NCI-H128 (cell line): Measurements from ENCODE around the gene VIM.
"Not testable (repeated sequence)": the region's sequence is repeated elsewhere in the genome, so short reads cannot be mapped to it uniquely, and the experiment has no call there.

Experiments used
- DNase-seq: peaks from one replicate; lab custom pipeline; 2025; ENCODE audit not compliant: unreplicated experiment; lab: John Stamatoyannopoulos, UW

VIM gene

GRCh38 chr10:17256051-17256450 is 28.0 kb downstream of the VIM start:
- no peak for DNase-seq

DNA sequence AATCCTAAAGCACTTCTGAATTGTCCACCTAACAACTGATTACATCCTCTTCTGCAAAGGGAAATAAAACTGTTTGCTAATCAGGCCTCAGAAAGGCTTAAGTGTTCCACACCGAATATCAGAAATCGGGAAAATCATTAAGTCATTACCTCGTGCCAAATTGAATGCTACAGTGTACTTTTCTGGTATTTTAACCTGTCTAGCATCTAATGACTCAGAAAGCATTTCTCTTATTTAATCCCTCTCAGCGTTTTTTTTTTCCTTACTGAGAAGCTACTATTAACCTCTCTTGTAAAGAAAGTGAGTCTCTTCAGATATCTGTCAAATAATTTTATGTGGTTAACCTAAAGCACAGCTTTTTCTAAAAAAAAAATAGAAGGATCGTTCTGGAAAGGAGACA is 28.6 kb downstream of the VIM start:
- no peak for DNase-seq

- peak; percentile 15 for DNase-seq
These were observed 29.7 kb downstream of the VIM start for GRCh38 chr10:17257466-17258321.

DNA sequence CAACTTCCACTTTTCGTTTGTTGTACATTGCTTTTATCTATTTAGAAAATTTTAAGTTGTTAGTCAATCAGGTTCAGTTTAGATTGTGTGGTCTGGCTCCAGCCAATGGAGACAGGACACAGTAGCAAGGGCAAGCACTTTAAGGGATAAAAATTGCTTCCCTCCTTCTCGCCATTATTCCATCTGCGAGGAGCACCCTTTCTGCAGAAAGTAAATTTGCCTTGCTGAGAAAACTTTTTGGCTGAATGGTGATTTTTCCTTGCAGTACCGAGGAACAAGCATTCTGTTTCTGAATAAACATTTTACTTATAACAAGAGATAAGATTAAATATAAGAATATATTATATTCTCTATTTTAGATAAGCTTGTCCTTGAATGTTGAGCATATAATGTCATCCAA is 34.5 kb downstream of the VIM start:
- DNase-seq, result no peak

- DNase-seq, result no peak
These were observed 35.5 kb downstream of the VIM start for GRCh38 chr10:17263580-17263979.

DNA sequence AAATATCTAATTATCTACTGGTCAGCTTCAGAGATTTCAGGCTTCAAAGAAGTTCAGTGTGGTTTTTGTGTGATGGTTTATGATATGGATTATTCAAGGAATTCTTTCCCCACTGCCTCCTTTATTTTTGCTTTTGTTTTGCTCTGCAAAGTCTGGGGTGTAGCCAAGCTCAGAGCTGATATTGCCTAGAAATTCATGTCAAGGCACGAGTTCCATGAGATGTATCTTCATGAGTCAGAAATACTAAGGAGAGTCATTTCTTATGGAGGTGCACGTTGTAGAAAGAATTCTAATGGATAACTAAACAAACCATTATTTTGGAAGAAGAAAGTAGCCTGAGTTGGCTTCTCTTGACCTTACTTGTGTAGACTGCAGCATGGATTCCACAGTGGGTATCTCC is 37.4 kb downstream of the VIM start:
- DNase-seq, result no peak

- not testable (repeated sequence) for DNase-seq
These were observed 38.5 kb downstream of the VIM start for GRCh38 chr10:17266549-17266948.

GRCh38 chr10:17272648-17273047 is 44.6 kb downstream of the VIM start:
- DNase-seq, result no peak

DNA sequence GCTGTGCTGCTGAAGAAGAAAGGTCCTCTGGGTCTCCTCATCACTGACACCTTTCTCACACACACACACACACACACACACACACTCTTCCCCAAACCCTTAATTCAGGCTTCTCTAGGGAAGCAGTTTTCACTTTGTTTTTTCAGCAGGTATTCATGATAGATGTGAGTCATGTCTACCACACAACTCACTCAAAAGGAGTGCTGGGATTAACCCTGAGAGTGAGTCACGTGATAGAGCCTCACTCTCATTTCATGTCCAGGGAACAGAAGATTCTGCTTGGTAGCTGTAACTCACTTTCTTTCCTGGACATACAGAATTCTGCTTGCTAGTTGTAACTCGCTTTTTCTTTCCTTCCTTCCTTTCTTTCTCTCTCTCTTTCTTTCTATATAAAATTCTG is 45.4 kb downstream of the VIM start:
- no peak for DNase-seq

GRCh38 chr10:17276756-17277424 is 48.8 kb downstream of the VIM start:
- DNase-seq, result no peak

DNA sequence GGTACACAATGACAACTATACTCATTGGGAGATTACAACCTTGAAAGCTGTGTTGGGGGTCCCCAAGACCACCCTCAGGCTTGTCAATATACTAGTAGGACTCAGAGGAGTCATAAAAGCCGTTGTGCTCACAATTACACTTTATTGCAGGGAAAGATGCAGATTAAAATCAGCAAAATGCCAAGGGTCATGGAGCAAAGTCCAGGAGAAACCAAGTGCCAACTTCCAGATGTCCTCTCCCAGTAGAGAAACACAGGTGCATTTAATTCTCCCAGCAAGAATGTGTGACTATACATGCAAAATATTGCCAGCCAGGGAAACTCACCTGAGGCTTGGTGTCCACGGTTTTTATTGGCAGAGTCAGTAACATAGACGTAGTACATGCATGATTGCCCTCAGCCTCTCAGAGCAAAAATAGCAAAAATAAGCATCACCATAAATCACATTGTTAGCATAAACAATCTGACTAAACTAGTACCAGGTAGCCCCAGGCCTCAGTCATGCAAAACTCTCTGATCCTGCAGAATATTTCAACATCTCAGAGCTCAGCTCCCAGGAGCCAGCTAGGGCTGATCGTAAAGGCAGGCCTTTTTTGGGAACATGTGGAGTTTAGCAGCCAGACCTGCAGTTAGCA is 50.7 kb downstream of the VIM start:
- DNase-seq, result no peak

DNA sequence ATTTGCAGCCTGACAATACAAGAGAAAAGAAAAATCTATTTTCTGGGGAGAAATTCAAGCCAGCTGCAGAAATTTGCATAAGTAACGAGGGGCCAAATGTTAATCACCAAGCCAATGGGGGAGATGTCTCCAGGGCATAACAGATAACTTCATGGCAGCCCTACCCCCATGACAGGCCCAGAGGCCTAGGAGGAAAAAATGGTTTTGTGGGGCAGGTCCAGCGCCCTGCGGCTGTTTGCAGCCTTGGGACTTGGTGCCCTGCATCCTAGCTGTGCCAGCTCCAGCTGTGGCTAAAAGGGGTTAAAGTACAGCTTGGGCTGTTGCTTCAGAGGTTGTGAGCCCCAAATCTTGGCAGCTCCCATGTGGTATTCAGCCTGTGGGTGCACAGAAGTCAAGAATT is 54.3 kb downstream of the VIM start:
- DNase-seq, result no peak

DNA sequence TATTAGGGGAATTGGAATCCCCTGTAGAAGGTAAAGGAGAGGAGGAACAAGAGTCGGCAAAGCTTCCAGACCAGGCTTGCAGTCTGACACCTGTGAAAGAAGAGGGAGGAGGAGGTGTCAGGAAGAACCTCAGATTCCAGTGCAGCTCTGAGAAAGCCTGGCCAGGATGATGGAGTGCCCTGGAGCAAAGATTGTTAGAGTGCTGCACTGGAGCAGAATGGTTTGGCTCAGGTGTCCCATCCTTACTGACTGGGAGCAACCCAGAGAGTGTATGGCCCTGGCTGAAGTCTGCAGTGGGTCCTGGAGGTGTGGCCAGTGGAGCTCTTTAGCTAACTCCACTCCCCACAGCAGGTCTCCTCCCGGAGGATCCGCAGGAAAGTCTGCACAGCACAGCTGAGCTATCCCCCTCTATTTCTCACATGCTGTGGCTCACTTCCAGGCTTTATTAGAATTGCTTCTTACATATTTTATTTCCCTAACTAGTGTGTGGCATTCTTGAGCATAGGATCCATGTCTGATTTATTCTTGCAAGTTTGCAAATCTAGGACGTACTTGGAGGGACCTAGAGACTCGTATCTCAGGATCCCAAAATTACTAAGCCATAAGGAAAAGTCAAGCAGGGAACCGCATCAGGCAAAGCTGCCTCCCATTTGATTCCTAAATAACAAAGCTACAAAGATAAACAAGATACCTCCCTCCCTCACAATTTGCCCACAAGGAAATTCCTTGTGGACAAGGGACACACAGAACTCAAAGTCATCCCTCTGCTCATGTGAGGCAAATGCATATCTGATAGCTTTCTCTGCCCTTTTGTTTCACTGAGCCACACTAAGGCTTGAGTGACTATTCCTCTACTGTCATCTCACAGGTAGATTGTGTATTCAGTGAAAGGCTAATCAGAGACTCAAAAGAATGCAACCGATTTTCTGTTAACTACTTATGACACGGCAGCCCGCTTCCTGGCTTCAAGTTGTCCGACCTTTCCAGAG is 58.8 kb downstream of the VIM start:
- no peak for DNase-seq
